C4-2B (cell line): ENCODE data around the gene SHISA7.

ENCODE experiments used
- H3K27ac ChIP-seq: fragments of 450-650 bp; 2 replicates; pipeline ENCODE4 v1.5.1; 2017
- ZFX ChIP-seq: fragments of 450-650 bp; IDR thresholded peaks from 2 replicates; pipeline ENCODE4 v1.6.1; 2017
- TF ChIP-seq, protein P1 (sequence below): fragments of 450-650 bp; conservative IDR thresholded peaks from 2 replicates; pipeline ENCODE4 v1.5.1; 2017; ENCODE audit warnings: mild to moderate bottlenecking

Gene SHISA7

GRCh38 chr19:55483706-55484592, 40.8 kb upstream of the SHISA7 start:
- peak overlapping the region; percentile 82 for H3K27ac ChIP-seq
- TF ChIP-seq, protein P1, sequence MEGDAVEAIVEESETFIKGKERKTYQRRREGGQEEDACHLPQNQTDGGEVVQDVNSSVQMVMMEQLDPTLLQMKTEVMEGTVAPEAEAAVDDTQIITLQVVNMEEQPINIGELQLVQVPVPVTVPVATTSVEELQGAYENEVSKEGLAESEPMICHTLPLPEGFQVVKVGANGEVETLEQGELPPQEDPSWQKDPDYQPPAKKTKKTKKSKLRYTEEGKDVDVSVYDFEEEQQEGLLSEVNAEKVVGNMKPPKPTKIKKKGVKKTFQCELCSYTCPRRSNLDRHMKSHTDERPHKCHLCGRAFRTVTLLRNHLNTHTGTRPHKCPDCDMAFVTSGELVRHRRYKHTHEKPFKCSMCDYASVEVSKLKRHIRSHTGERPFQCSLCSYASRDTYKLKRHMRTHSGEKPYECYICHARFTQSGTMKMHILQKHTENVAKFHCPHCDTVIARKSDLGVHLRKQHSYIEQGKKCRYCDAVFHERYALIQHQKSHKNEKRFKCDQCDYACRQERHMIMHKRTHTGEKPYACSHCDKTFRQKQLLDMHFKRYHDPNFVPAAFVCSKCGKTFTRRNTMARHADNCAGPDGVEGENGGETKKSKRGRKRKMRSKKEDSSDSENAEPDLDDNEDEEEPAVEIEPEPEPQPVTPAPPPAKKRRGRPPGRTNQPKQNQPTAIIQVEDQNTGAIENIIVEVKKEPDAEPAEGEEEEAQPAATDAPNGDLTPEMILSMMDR = no peak
- no peak for TF ChIP-seq ZFX

DNA sequence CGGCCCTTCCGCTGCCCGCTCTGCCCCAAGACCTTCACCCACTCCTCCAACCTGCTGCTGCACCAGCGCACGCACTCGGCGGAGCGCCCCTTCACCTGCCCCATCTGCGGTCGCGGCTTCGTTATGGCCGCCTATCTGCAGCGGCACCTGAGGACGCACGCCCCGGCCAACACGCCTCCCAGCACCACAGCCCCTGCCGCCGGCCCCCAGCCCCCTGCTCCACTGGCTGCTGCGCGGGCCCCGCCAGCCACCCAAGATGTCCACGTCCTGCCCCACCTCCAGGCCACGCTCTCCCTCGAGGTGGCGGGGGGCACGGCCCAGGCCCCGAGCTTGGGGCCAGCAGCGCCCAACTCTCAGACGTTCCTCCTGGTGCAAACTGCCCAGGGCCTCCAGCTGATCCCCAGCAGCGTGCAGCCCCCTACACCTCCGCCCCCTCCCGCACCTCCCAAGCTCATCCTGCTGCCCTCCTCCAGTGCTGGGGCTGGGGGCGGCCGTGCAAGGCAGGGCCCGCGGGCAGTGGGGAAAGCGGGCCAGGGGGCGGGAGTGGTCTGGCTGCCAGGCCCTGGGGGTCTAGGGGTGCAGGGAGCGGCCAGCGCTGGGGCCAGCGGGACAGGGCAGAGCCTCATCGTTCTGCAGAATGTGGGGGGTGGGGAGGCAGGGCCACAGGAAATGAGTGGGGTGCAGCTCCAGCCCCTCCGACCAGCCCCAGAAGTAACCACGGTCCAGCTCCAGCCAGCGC, 40.0 kb upstream of the SHISA7 start:
- H3K27ac ChIP-seq = no peak overlapping the region
- no peak for TF ChIP-seq ZFX
- TF ChIP-seq, protein P1 = no peak

- no peak for TF ChIP-seq ZFX
- TF ChIP-seq, protein P1 = no peak
Observed at GRCh38 chr19:55482156-55482961, 39.3 kb upstream of the SHISA7 start.

DNA sequence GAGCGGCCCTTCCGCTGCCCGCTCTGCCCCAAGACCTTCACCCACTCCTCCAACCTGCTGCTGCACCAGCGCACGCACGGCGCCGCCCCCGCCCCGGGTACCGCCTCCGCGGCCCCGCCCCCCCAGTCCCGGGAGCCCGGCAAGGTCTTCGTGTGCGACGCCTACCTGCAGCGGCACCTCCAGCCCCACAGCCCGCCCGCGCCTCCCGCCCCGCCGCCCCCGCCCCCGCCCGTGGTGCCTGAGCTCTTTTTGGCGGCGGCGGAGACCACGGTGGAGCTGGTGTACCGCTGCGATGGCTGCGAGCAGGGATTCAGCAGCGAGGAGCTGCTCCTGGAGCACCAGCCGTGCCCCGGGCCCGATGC, 38.7 kb upstream of the SHISA7 start:
- H3K27ac ChIP-seq = no peak overlapping the region
- no peak for TF ChIP-seq ZFX
- TF ChIP-seq, protein P1 = no peak

More at GRCh38 chr19:55482156-55482961, 39.3 kb upstream of the SHISA7 start:
- no peak overlapping the region for H3K27ac ChIP-seq

- TF ChIP-seq, protein P1 = no peak
- no peak for TF ChIP-seq ZFX
- H3K27ac ChIP-seq = no peak overlapping the region
Observed at GRCh38 chr19:55481148-55481793, 38.2 kb upstream of the SHISA7 start.

- no peak for TF ChIP-seq ZFX
- TF ChIP-seq, protein P1 = no peak
- H3K27ac ChIP-seq = no peak overlapping the region
Observed at GRCh38 chr19:55479451-55480230, 36.5 kb upstream of the SHISA7 start.
